Amniotic stem cell (primary cell): ENCODE measurements around the gene CLEC10A.
"Not testable (repeated sequence)": the region's sequence is repeated elsewhere in the genome, so short reads cannot be mapped to it uniquely, and the experiment has no call there.

Experiments used
- DNase-seq: peaks from one replicate; lab custom pipeline; 2025; lab: John Stamatoyannopoulos, UW

The CLEC10A gene

GRCh38 chr17:7079581-7080455 lies at the start of gene CLEC10A:
CLEC10A (minus strand) TSS chr17:7080251; CDS start chr17:7078812, 1,439 bp downstream.
- no peak for DNase-seq

- no peak for DNase-seq
Measured at GRCh38 chr17:7129311-7129710, 49.3 kb upstream of the CLEC10A start.

- no peak for DNase-seq
Measured at GRCh38 chr17:7128160-7128559, 48.1 kb upstream of the CLEC10A start.

- DNase-seq, result not testable (repeated sequence)
Measured at GRCh38 chr17:7127501-7127900, 47.5 kb upstream of the CLEC10A start.

- not testable (repeated sequence) for DNase-seq
Measured at GRCh38 chr17:7126386-7126785, 46.3 kb upstream of the CLEC10A start.

- DNase-seq, result no peak
Measured at GRCh38 chr17:7124923-7125322, 44.9 kb upstream of the CLEC10A start.

- no peak for DNase-seq
Measured at GRCh38 chr17:7123844-7124243, 43.8 kb upstream of the CLEC10A start.

GRCh38 chr17:7122381-7122780 lies 42.3 kb upstream of the CLEC10A start:
- no peak for DNase-seq

- not testable (repeated sequence) for DNase-seq
Measured at GRCh38 chr17:7120635-7121034, 40.6 kb upstream of the CLEC10A start.

- no peak for DNase-seq
Measured at GRCh38 chr17:7120123-7120522, 40.1 kb upstream of the CLEC10A start.

GRCh38 chr17:7119314-7119713 lies 39.3 kb upstream of the CLEC10A start:
- DNase-seq, result no peak

GRCh38 chr17:7114875-7115614 lies 35.0 kb upstream of the CLEC10A start:
- DNase-seq, result no peak

- no peak for DNase-seq
Measured at GRCh38 chr17:7114241-7114874, 34.3 kb upstream of the CLEC10A start, which contains the start of gene ASGR2. ASGR2 (minus strand) TSS chr17:7114822; CDS start chr17:7114240, 582 bp downstream.

GRCh38 chr17:7113273-7114071 lies 33.4 kb upstream of the CLEC10A start:
- no peak for DNase-seq

- no peak for DNase-seq
Measured at GRCh38 chr17:7112510-7113108, 32.6 kb upstream of the CLEC10A start.

- DNase-seq, result no peak
Measured at GRCh38 chr17:7111784-7112509, 31.9 kb upstream of the CLEC10A start.

- no peak for DNase-seq
Measured at GRCh38 chr17:7110617-7111306, 30.7 kb upstream of the CLEC10A start.

- no peak for DNase-seq
Measured at GRCh38 chr17:7109461-7110322, 29.6 kb upstream of the CLEC10A start.

- DNase-seq, result no peak
Measured at GRCh38 chr17:7108981-7109380, 28.9 kb upstream of the CLEC10A start.
